Measurements from ENCODE around the gene RAPGEFL1. TPM values are rescaled to one million over a fixed set of nuclear protein-coding genes. Genes with fewer than 3 reads are reported as not detected.
A peak's percentile ranks its signal among the peaks of the same experiment; 100 is the strongest.
"Not testable (repeated sequence)": the region's sequence is repeated elsewhere in the genome, so short reads cannot be mapped to it uniquely, and the experiment has no call there.

The RAPGEFL1 gene
- total RNA-seq: 1.4 and 1.9 TPM in 2 replicates

GRCh38 chr17:40177275-40177874 lies at the start of gene RAPGEFL1:
RAPGEFL1 (plus strand) TSS chr17:40177470; CDS start chr17:40177862, 392 bp downstream.
- peak; percentile 75 for DNase-seq

- DNase-seq: no peak
Measured at GRCh38 chr17:40129498-40129897, 47.8 kb upstream of the RAPGEFL1 start.

GRCh38 chr17:40130352-40131042 lies 46.8 kb upstream of the RAPGEFL1 start:
- no peak for DNase-seq

- DNase-seq: peak; percentile 47
Measured at GRCh38 chr17:40134184-40134583, 43.1 kb upstream of the RAPGEFL1 start.

- no peak for DNase-seq
Measured at GRCh38 chr17:40135817-40136216, 41.5 kb upstream of the RAPGEFL1 start.

GRCh38 chr17:40139566-40140058 lies 37.7 kb upstream of the RAPGEFL1 start:
- no peak for DNase-seq

GRCh38 chr17:40143166-40143565 lies 34.1 kb upstream of the RAPGEFL1 start:
- not testable (repeated sequence) for DNase-seq

GRCh38 chr17:40145476-40145875 lies 31.8 kb upstream of the RAPGEFL1 start:
- no peak for DNase-seq

GRCh38 chr17:40148527-40148926 lies 28.7 kb upstream of the RAPGEFL1 start:
- DNase-seq: no peak

- DNase-seq: no peak
Measured at GRCh38 chr17:40150276-40150675, 27.0 kb upstream of the RAPGEFL1 start.

GRCh38 chr17:40151414-40151963 lies 25.8 kb upstream of the RAPGEFL1 start:
- DNase-seq: no peak

- DNase-seq: no peak
Measured at GRCh38 chr17:40153603-40154236, 23.6 kb upstream of the RAPGEFL1 start.

- no peak for DNase-seq
Measured at GRCh38 chr17:40157973-40158372, 19.3 kb upstream of the RAPGEFL1 start.

- no peak for DNase-seq
Measured at GRCh38 chr17:40158438-40159013, 18.7 kb upstream of the RAPGEFL1 start.

GRCh38 chr17:40159456-40159855 lies 17.8 kb upstream of the RAPGEFL1 start:
- no peak for DNase-seq

GRCh38 chr17:40167685-40168261 lies 9.5 kb upstream of the RAPGEFL1 start:
- no peak for DNase-seq

- DNase-seq: peak; percentile 80
Measured at GRCh38 chr17:40168262-40168832, 8.9 kb upstream of the RAPGEFL1 start.

GRCh38 chr17:40170325-40170724 lies 6.9 kb upstream of the RAPGEFL1 start:
- DNase-seq: no peak

- no peak for DNase-seq
Measured at GRCh38 chr17:40171750-40172149, 5.5 kb upstream of the RAPGEFL1 start.

GRCh38 chr17:40173091-40173777 lies 4.0 kb upstream of the RAPGEFL1 start:
- no peak for DNase-seq

- no peak for DNase-seq
Measured at GRCh38 chr17:40173778-40174135, 3.5 kb upstream of the RAPGEFL1 start.

GRCh38 chr17:40174514-40174913 lies 2.8 kb upstream of the RAPGEFL1 start:
- no peak for DNase-seq

Data from dermis blood vessel endothelial cell (primary cell).